HTERT RPE-1 (cell line): ENCODE results near the gene BACE2.
"Not testable (repeated sequence)": the region's sequence is repeated elsewhere in the genome, so short reads cannot be mapped to it uniquely, and the experiment has no call there.

Experiments
- in situ Hi-C: fragments of 300-500 bp; cut with MboI; formaldehyde crosslinking; loops from 4 replicates; pipeline ENCODE4 v1.14.3; 2020; ENCODE audit warnings: low sequenced_read_pairs

The BACE2 gene

GRCh38 chr21:41258617-41259016 is 90.7 kb downstream of the BACE2 start:
- in situ Hi-C loops = no loop called here

GRCh38 chr21:41260428-41260827 is 92.5 kb downstream of the BACE2 start:
- in situ Hi-C loops = no loop called here

GRCh38 chr21:41267346-41267745 is 99.4 kb downstream of the BACE2 start:
- in situ Hi-C loops = no loop called here

GRCh38 chr21:41269535-41269934 is 101.6 kb downstream of the BACE2 start:
- in situ Hi-C loops = no loop called here

GRCh38 chr21:41277196-41277595 is 109.2 kb downstream of the BACE2 start:
- in situ Hi-C loops = no loop called here

- in situ Hi-C loops = no loop called here
Observed at GRCh38 chr21:41277846-41278245, 109.9 kb downstream of the BACE2 start.

GRCh38 chr21:41280115-41280919 is 112.4 kb downstream of the BACE2 start:
- in situ Hi-C loops = no loop called here

GRCh38 chr21:41282412-41282811 is 114.5 kb downstream of the BACE2 start:
- in situ Hi-C loops = no loop called here

GRCh38 chr21:41283211-41283818 is 115.4 kb downstream of the BACE2 start:
- in situ Hi-C loops = no loop called here

GRCh38 chr21:41289431-41289830 is 121.5 kb downstream of the BACE2 start:
- in situ Hi-C loops = no loop called here

GRCh38 chr21:41290106-41290799 is 122.3 kb downstream of the BACE2 start:
- in situ Hi-C loops = no loop called here

GRCh38 chr21:41294548-41295231 is 126.7 kb downstream of the BACE2 start:
- in situ Hi-C loops = no loop called here

- in situ Hi-C loops = no loop called here
Observed at GRCh38 chr21:41295721-41296254, 127.8 kb downstream of the BACE2 start.

GRCh38 chr21:41302976-41303375 is 135.0 kb downstream of the BACE2 start:
- in situ Hi-C loops = no loop called here

- in situ Hi-C loops = no loop called here
Observed at GRCh38 chr21:41304068-41304720, 136.2 kb downstream of the BACE2 start.

- in situ Hi-C loops = no loop called here
Observed at GRCh38 chr21:41307219-41307618, 139.3 kb downstream of the BACE2 start.

- in situ Hi-C loops = not testable (repeated sequence)
Observed at GRCh38 chr21:41313285-41314164, 145.6 kb downstream of the BACE2 start.

GRCh38 chr21:41315726-41316125 is 147.8 kb downstream of the BACE2 start:
- in situ Hi-C loops = no loop called here

- in situ Hi-C loops = no loop called here
Observed at GRCh38 chr21:41316200-41317062, 148.5 kb downstream of the BACE2 start, which contains the start of gene FAM3B. Gene FAM3B (plus strand): TSS chr21:41316801. CDS start chr21:41316880, 79 bp downstream.
